DND-41 (cell line): ENCODE data around the gene MRPL53.

Experiments used
- EZH2 ChIP-seq: IDR thresholded peaks from 3 replicates; pipeline ENCODE4 v1.6.1; 2012; ENCODE audit warnings: borderline replicate concordance, low read depth, mild to moderate bottlenecking, moderate library complexity, low read length, inconsistent platforms; ENCODE audit not compliant: severe bottlenecking
- TF ChIP-seq, protein P1 (sequence below): IDR thresholded peaks from 2 replicates; pipeline ENCODE4 v1.5.1; 2012; ENCODE audit warnings: borderline replicate concordance, low read length, moderate library complexity, mild to moderate bottlenecking; ENCODE audit not compliant: poor library complexity, severe bottlenecking; ENCODE audit errors: extremely low read depth

DNA sequence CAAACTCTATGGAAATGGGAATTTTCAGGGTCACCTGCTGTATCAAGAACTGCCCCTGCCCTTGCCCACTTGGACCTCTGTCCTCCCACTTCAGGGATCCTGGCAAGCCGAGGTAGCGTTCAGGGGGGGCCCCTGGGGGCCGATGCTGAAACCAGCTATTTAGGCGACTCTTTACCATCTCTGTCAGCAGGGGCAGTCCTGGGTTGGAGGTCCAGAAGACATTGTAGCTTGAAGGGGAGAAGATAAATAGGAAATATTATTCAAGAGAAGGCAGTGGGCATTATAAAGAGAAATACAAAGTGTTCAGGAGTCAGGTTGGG lies 9.7 kb downstream of the MRPL53 start:
- TF ChIP-seq EZH2 = no peak
- TF ChIP-seq, protein P1, sequence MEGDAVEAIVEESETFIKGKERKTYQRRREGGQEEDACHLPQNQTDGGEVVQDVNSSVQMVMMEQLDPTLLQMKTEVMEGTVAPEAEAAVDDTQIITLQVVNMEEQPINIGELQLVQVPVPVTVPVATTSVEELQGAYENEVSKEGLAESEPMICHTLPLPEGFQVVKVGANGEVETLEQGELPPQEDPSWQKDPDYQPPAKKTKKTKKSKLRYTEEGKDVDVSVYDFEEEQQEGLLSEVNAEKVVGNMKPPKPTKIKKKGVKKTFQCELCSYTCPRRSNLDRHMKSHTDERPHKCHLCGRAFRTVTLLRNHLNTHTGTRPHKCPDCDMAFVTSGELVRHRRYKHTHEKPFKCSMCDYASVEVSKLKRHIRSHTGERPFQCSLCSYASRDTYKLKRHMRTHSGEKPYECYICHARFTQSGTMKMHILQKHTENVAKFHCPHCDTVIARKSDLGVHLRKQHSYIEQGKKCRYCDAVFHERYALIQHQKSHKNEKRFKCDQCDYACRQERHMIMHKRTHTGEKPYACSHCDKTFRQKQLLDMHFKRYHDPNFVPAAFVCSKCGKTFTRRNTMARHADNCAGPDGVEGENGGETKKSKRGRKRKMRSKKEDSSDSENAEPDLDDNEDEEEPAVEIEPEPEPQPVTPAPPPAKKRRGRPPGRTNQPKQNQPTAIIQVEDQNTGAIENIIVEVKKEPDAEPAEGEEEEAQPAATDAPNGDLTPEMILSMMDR = no peak
